ENCODE data around the gene SKAP1.

Gene SKAP1

GRCh38 chr17:48195910-48196309 is 234.1 kb downstream of the SKAP1 start:
- TF ChIP-seq ZNF8 (CRISPR knock-in tag; IDR thresholded peaks at IDR 0.05), result no peak
- no peak for TF ChIP-seq TOX (CRISPR knock-in tag; IDR thresholded peaks at IDR 0.05; ENCODE audit: borderline replicate concordance)
- no peak for TF ChIP-seq ZNF70 (CRISPR knock-in tag; IDR thresholded peaks at IDR 0.05)
- no peak for TF ChIP-seq POU6F1 (CRISPR knock-in tag; IDR thresholded peaks at IDR 0.05; ENCODE audit: borderline replicate concordance, low read depth)
- no peak for TF ChIP-seq CSDC2 (CRISPR knock-in tag; IDR thresholded peaks at IDR 0.05)
- TF ChIP-seq ZC3H10 (CRISPR knock-in tag; IDR thresholded peaks at IDR 0.05), result no peak
- no peak for TF ChIP-seq RARB (CRISPR knock-in tag; IDR thresholded peaks at IDR 0.05)
- TF ChIP-seq ZFP3 (CRISPR knock-in tag; IDR thresholded peaks at IDR 0.05), result no peak
- TF ChIP-seq, protein P1, sequence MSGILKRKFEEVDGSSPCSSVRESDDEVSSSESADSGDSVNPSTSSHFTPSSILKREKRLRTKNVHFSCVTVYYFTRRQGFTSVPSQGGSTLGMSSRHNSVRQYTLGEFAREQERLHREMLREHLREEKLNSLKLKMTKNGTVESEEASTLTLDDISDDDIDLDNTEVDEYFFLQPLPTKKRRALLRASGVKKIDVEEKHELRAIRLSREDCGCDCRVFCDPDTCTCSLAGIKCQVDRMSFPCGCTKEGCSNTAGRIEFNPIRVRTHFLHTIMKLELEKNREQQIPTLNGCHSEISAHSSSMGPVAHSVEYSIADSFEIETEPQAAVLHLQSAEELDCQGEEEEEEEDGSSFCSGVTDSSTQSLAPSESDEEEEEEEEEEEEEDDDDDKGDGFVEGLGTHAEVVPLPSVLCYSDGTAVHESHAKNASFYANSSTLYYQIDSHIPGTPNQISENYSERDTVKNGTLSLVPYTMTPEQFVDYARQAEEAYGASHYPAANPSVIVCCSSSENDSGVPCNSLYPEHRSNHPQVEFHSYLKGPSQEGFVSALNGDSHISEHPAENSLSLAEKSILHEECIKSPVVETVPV (CRISPR knock-in tag; IDR thresholded peaks at IDR 0.05), result no peak
- TF ChIP-seq ZFP30 (CRISPR knock-in tag; IDR thresholded peaks at IDR 0.05), result no peak
- TF ChIP-seq TCF4 (CRISPR knock-in tag; IDR thresholded peaks at IDR 0.05; ENCODE audit: borderline replicate concordance), result no peak
- no peak for ATAC-seq

DNA sequence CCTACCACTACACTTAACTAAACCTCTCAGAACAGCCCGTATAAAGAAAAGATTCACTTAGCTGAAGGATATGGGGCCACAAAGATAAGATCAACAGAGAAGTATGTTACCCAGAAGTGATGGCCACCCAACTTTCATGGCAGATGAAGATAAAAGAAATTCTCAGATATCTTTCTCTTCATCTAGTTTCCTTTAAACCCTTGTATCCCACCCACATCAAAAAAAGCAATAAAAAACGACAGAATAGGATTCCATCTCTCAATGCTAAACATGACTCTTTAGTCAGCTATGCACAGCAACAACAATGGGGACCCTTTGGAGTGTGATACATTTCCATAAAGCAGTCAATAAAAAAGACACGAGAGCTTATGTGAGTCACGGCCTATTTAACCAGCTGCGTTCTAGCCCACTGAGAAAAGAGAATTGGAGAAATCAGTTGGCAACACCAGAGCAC is 235.9 kb downstream of the SKAP1 start:
- ATAC-seq, result no peak
- TF ChIP-seq ZFP30 (CRISPR knock-in tag; IDR thresholded peaks at IDR 0.05) (no peak), PATZ1 (CRISPR knock-in tag; IDR thresholded peaks at IDR 0.05; ENCODE audit: borderline replicate concordance) (no peak), ZNF70 (CRISPR knock-in tag; IDR thresholded peaks at IDR 0.05) (no peak), ARNTL (CRISPR knock-in tag; IDR thresholded peaks at IDR 0.05; ENCODE audit: borderline replicate concordance, low read depth) (no peak), BACH2 (CRISPR knock-in tag; IDR thresholded peaks at IDR 0.05; ENCODE audit: borderline replicate concordance) (no peak), GLIS3 (CRISPR knock-in tag; IDR thresholded peaks at IDR 0.05) (no peak), ZC3H10 (CRISPR knock-in tag; IDR thresholded peaks at IDR 0.05) (no peak), ISL1 (CRISPR knock-in tag; IDR thresholded peaks at IDR 0.05) (no peak), ESRRG (CRISPR knock-in tag; IDR thresholded peaks at IDR 0.05) (no peak), CSDC2 (CRISPR knock-in tag; IDR thresholded peaks at IDR 0.05) (no peak)

- no peak for ATAC-seq
- TF ChIP-seq ESRRG (CRISPR knock-in tag; IDR thresholded peaks at IDR 0.05), result no peak
- TF ChIP-seq PATZ1 (CRISPR knock-in tag; IDR thresholded peaks at IDR 0.05; ENCODE audit: borderline replicate concordance), result no peak
- TF ChIP-seq BACH2 (CRISPR knock-in tag; IDR thresholded peaks at IDR 0.05; ENCODE audit: borderline replicate concordance), result no peak
- TF ChIP-seq ZNF565 (CRISPR knock-in tag; conservative IDR thresholded peaks at IDR 0.05; ENCODE audit: low read depth), result no peak
- TF ChIP-seq RARB (CRISPR knock-in tag; IDR thresholded peaks at IDR 0.05), result no peak
- no peak for TF ChIP-seq ISL1 (CRISPR knock-in tag; IDR thresholded peaks at IDR 0.05)
- TF ChIP-seq TOX (CRISPR knock-in tag; IDR thresholded peaks at IDR 0.05; ENCODE audit: borderline replicate concordance), result no peak
- TF ChIP-seq SNAI2 (CRISPR knock-in tag; IDR thresholded peaks at IDR 0.05), result no peak
- TF ChIP-seq, protein P2, sequence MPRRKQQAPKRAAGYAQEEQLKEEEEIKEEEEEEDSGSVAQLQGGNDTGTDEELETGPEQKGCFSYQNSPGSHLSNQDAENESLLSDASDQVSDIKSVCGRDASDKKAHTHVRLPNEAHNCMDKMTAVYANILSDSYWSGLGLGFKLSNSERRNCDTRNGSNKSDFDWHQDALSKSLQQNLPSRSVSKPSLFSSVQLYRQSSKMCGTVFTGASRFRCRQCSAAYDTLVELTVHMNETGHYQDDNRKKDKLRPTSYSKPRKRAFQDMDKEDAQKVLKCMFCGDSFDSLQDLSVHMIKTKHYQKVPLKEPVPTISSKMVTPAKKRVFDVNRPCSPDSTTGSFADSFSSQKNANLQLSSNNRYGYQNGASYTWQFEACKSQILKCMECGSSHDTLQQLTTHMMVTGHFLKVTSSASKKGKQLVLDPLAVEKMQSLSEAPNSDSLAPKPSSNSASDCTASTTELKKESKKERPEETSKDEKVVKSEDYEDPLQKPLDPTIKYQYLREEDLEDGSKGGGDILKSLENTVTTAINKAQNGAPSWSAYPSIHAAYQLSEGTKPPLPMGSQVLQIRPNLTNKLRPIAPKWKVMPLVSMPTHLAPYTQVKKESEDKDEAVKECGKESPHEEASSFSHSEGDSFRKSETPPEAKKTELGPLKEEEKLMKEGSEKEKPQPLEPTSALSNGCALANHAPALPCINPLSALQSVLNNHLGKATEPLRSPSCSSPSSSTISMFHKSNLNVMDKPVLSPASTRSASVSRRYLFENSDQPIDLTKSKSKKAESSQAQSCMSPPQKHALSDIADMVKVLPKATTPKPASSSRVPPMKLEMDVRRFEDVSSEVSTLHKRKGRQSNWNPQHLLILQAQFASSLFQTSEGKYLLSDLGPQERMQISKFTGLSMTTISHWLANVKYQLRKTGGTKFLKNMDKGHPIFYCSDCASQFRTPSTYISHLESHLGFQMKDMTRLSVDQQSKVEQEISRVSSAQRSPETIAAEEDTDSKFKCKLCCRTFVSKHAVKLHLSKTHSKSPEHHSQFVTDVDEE (CRISPR knock-in tag; IDR thresholded peaks at IDR 0.05), result no peak
- no peak for TF ChIP-seq ZNF8 (CRISPR knock-in tag; IDR thresholded peaks at IDR 0.05)
- no peak for TF ChIP-seq CSDC2 (CRISPR knock-in tag; IDR thresholded peaks at IDR 0.05)
- TF ChIP-seq, protein P1 (CRISPR knock-in tag; IDR thresholded peaks at IDR 0.05), result no peak
- TF ChIP-seq OSR1 (CRISPR knock-in tag; IDR thresholded peaks at IDR 0.05), result no peak
- TF ChIP-seq ZFP30 (CRISPR knock-in tag; IDR thresholded peaks at IDR 0.05), result no peak
- no peak for TF ChIP-seq TCF4 (CRISPR knock-in tag; IDR thresholded peaks at IDR 0.05; ENCODE audit: borderline replicate concordance)
- TF ChIP-seq, protein P3, sequence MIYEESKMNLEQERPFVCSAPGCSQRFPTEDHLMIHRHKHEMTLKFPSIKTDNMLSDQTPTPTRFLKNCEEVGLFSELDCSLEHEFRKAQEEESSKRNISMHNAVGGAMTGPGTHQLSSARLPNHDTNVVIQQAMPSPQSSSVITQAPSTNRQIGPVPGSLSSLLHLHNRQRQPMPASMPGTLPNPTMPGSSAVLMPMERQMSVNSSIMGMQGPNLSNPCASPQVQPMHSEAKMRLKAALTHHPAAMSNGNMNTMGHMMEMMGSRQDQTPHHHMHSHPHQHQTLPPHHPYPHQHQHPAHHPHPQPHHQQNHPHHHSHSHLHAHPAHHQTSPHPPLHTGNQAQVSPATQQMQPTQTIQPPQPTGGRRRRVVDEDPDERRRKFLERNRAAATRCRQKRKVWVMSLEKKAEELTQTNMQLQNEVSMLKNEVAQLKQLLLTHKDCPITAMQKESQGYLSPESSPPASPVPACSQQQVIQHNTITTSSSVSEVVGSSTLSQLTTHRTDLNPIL (CRISPR knock-in tag; IDR thresholded peaks at IDR 0.05; ENCODE audit: low read depth), result no peak
- no peak for TF ChIP-seq ZFP3 (CRISPR knock-in tag; IDR thresholded peaks at IDR 0.05)
- no peak for TF ChIP-seq ARNTL (CRISPR knock-in tag; IDR thresholded peaks at IDR 0.05; ENCODE audit: borderline replicate concordance, low read depth)
- TF ChIP-seq POU6F1 (CRISPR knock-in tag; IDR thresholded peaks at IDR 0.05; ENCODE audit: borderline replicate concordance, low read depth), result no peak
Observed at GRCh38 chr17:48192321-48192731, 237.7 kb downstream of the SKAP1 start.

Measured in SK-N-SH treated with all-trans-retinoic acid at 6 μM for 48 hours (cell line).